Stimulated activated CD4-positive, alpha-beta T cell treated with anti-CD3 and anti-CD28 coated beads, Interleukin-12 subunit alpha, Interleukin-12 subunit beta, amount 100 ng/mL, for 4 hours (primary cell): ENCODE measurements around the gene CFAP73.

Source experiments
- DNase-seq: peaks from one replicate; pipeline ENCODE4 v3.0.0-alpha.2; 2020

Gene CFAP73

GRCh38 chr12:113142886-113143332, 6.6 kb upstream of the CFAP73 start:
- no peak for DNase-seq

DNA sequence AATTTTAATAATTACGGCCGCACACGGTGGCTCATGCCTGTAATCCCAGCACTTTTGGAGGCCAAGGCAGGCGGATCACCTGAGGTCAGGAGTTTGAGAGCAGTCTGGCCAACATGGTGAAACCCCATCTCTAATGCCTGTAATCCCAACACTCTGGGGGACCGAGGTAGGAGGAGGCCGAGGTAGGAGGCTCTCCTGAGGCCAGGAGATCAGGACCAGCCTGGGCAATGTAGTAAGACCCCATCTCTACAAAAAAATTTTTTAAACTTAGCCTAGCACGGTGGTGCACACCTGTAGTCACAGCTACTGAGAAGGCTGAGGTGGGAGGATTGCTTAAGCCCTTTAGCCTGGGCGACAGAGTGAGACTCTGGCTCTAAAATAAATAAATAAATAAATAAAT, 5.6 kb upstream of the CFAP73 start:
- no peak for DNase-seq

GRCh38 chr12:113144806-113145205, 4.7 kb upstream of the CFAP73 start:
- no peak for DNase-seq

- DNase-seq = no peak
Measured at GRCh38 chr12:113145720-113146551, 3.6 kb upstream of the CFAP73 start.

GRCh38 chr12:113146999-113147398, 2.5 kb upstream of the CFAP73 start:
- DNase-seq = no peak

- DNase-seq = no peak
Measured at GRCh38 chr12:113151655-113152054, 2.1 kb downstream of the CFAP73 start.

DNA sequence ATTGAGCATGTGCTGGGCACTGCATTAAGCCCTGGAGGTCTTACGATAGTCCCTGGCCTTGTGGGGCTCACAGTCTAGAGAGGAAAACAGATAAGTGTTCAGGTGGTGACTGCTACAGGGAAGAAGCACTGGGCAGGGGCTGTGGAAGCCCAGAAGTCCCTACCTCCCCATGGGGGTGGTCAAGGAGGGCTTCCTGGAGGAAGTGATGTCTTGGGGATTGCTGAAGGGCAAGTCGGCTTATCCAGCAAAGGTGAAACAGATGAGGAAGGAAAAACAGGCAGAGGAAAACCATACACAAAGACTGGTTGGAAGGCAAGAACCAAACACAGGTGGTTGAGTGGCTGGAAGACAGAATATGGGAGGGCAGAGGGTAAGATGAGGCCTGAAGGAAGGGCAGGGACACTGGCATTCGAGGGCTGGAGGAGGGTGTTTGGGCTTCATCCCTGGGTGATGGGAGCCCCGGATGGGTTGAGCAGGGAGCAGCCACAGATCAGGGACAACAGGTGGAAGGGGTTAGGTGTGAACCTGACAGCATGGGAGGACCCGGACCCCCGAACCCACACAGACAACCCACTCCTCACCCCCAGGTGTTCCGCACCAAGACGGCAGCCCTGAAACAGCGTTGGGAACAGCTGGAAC, 2.8 kb downstream of the CFAP73 start:
- DNase-seq = no peak

DNA sequence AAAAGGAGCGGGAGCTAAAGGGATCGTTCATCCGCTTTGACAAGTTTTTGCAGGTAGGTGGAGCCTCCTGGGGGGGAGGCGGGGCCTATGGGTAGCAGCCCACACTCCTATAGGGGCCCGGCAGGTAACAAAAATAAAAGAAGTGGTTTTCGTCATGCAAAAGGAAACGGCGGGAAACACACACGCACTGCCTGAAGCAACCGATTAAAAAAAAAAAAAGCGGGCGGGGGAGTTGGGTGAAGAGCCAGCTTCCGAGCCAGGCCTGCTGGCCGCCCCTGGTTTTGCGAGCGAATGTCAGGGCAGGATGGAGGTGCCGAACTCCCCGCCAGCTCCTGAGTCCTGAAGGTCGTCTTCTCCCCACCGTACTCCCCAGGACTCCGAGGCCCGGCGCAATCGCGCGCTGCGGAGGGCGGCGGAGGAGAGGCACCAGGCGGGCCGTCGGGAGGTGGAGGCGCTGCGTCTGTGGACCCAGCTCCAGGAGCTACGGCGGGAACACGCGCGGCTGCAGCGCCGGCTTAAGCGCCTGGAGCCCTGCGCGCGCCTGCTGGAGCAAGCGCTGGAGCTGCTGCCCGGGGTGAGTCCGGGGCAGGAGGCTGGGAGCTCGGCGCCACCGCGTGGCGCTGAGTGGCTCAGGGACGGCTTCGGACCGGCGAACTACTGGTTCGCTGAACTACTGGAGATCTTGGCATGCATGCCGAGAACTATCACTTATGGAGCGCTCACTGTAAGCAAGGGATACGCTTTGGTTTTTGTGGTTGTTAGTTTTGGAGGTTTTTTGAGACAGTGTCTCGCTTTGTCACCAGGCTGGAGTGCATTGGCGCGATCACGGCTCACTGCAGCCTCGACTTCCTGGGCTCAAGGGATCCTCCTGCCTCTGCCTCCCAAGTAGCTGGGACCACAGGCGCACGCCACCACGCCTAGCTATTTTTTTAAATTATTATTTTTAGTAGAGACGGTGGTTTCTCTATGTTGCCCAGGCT, 3.6 kb downstream of the CFAP73 start:
- DNase-seq = peak; percentile 50

DNA sequence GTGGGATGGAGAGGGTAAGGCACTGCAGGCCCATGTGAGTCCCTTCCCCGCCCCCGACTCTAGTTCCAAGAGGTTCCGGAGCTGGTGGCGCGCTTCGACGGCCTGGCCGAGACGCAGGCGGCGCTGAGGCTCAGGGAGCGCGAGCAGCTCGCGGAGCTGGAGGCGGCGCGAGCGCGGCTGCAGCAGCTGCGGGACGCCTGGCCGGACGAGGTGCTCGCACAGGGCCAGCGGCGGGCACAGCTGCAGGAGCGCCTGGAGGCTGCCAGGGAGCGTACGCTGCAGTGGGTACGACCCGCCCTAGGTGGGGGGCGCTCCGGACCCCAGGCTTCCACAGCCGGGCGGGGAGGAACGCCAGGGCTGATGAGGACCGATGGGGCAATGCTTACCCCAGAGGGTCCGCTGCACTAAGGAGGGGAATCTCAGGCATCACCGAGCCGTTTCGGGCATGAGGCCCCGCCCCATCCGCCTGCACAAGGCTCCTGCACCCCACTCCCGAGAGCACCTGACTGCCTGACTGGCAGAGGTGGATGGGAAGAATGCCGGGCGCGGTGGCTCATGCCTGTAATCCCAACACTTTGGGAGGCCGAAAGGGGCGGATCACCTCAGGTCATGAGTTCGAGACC, 4.9 kb downstream of the CFAP73 start:
- DNase-seq = no peak

- DNase-seq = no peak
Measured at GRCh38 chr12:113155060-113155459, 5.5 kb downstream of the CFAP73 start.

DNA sequence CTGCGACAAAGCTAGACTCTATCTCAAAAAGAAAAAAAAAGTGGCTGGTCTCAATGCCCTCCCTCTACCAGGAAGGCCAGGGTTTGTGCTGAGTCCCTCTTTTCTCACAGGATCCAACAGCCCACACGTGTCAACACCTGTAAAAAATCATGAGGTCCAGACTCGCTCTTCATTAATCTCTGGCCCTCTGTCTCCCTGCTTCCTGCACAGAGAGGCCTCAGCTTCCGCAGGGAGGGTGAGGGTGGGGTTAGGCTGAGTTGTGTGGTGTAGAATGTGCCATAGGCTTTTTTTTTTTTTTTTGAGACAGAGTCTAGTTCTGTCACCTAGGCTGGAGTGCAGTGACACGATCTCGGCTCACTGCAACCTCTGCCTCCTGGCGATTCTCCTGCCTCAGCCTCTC, 6.1 kb downstream of the CFAP73 start:
- DNase-seq = no peak

GRCh38 chr12:113157218-113157859, 7.8 kb downstream of the CFAP73 start:
- no peak for DNase-seq

DNA sequence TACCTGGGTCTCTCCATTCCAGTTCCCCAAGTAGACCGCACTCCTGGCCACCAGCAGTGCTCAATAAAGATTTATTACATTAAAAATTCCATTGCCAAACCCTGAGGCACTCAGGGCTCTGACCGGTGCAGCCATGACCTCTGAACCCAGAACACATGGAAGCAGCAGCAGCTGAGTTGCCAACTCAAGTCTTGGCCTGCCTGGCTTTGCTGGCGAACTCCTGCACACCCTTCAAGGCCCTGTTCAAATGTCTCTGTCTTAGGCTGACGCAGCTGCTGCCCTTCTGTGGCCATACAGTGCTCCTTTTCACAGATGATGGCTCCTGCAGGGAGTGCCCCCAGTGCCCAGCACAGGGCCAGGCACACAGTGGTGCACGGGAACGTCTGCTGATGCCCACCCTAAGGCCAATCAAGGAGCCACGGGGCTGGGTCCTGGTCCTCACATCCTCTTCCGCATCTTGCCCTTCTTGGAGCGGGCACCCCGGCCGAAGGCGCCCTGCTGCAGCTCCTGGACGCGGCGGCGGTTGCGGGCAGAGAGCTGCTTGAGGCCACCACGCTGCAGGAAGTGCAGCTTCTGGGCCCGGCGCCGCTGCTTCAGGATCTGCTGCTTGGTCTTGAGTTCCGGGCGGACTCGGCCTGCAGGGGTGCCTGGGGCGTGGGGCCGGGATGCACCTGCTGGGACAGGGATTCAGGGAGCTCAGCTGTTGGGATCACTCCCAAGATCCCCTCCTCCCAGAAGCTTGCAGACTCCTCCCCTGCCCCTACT, 9.1 kb downstream of the CFAP73 start:
- no peak for DNase-seq

DNA sequence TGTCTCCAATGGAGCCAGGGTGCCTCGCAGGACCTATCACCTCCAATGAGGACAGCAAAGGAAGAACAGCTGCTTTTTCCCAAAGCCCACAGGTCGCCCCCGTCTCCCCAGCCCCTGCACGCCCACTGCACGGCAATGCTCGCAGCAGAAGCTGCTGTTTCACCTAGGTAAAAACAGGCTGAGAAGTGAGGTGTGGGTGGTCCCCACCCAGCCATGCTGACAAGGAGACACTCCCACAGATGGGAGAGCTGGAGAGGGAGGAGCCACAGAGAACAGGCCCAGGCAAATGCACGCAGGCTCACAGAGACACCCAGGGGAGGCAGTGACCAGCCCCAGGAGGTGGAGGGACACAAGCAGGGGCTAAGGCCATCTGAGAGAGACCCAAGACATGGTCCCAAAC, 10.4 kb downstream of the CFAP73 start:
- no peak for DNase-seq

DNA sequence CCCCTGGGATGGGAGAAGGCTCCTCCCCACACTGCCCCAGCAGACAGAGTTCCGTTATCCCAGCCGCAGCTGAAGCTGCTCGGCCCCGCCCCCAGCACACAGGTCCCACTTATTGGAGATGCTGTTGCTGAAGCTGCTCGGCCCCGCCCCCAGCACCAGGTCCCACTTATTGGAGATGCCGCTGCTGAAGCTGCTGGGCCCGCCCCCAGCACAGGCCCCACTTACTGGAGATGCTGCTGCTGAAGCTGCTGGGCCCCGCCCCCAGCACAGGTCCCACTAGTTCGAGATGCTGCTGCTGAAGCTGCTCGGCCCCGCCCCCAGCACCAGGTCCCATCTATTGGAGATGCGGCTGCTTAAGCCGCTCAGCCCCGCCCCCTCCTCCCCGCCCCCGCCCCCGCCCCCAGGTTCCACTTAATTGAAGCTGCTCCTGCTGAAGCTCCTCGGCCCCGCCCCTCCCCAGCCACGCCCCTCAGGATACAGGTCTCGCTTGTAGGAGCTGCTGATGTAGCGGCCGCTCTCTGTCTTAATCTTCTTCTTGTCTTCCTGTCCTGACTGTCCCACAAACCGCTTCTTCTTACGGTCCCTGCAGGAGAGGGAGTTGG, 12.0 kb downstream of the CFAP73 start:
- no peak for DNase-seq

DNA sequence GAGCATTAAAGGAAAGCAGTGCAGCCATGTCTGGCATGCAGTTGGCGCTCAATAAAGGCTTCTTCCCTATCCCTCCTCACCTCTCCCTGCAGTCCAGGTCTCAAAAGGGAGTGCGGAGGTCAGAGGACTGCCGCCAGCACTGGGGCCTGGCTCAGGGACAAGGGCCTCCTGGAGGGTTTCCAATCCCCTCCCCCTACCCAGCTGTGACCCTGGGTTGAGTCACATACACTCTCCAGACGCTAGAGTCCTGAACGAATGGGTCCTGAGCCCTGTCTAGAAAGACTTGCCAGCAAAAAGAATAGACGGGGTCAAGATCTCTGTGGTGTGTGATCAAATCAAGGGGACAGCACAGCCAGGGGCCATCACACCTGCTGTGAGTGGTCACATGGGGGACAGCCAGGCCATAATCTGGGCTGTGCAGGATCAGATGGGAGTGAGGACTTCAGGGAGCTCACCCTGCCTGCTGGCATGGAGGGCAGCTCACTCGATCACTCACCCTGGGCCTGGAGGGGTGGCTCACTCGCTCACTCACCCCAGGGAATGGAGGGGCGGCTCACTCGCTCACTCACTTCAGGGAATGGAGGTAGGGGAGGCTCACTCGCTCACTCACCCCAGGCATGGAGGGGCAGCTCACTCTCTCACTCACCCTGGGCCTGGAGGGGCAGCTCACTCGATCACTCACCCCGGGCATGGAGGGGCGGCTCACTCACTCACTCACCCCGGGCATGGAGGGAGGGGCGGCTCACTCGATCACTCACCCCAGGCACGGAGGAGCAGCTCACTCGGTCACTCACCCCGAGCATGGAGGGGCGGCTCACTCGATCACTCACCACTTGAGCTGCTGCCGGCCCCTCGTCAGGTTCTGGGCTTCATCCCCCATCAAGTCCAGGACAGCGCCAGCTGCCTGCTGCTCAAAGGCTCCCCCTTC, 12.8 kb downstream of the CFAP73 start:
- no peak for DNase-seq

- DNase-seq = no peak
Measured at GRCh38 chr12:113163030-113163360, 13.5 kb downstream of the CFAP73 start.

GRCh38 chr12:113164014-113164413, 14.5 kb downstream of the CFAP73 start:
- no peak for DNase-seq

- DNase-seq = no peak
Measured at GRCh38 chr12:113165521-113166450, 16.3 kb downstream of the CFAP73 start.
